ENCODE measurements around the gene HSD17B11.
"Not testable (repeated sequence)": the region's sequence is repeated elsewhere in the genome, so short reads cannot be mapped to it uniquely, and the experiment has no call there.

The HSD17B11 gene

GRCh38 chr4:87304745-87305432, 86.1 kb downstream of the HSD17B11 start:
- DNase-seq, result no peak

- DNase-seq, result no peak
Observed at GRCh38 chr4:87299898-87300297, 91.1 kb downstream of the HSD17B11 start.

GRCh38 chr4:87298362-87298761, 92.6 kb downstream of the HSD17B11 start:
- DNase-seq, result no peak

- not testable (repeated sequence) for DNase-seq
Observed at GRCh38 chr4:87294911-87295310, 96.1 kb downstream of the HSD17B11 start.

- not testable (repeated sequence) for DNase-seq
Observed at GRCh38 chr4:87293889-87294288, 97.1 kb downstream of the HSD17B11 start.

GRCh38 chr4:87286970-87287369, 104.0 kb downstream of the HSD17B11 start:
- DNase-seq, result no peak
